Liver (tissue), 3 donors: ENCODE measurements around the gene METTL21C.

Experiments
- GABPA ChIP-seq, 2 donors: IDR thresholded peaks in 1 of 2; conservative IDR thresholded peaks in 1 of 2; 2 replicates each; pipeline ENCODE4 v1.6.1; 2016; ENCODE audit warnings: antibody characterized with exemption in 2 of 2, mild to moderate bottlenecking in 1 of 2, moderate library complexity in 1 of 2
- JUND ChIP-seq, 2 donors: IDR thresholded peaks; 2 replicates each; pipeline ENCODE4 v1.6.1; 2016; ENCODE audit warnings: antibody characterized with exemption in 2 of 2
- MAX ChIP-seq: IDR thresholded peaks from 2 replicates; pipeline ENCODE4 v1.6.1; 2016; ENCODE audit warnings: antibody characterized with exemption
- RAD21 ChIP-seq, 2 donors: IDR thresholded peaks; 2 replicates each; pipeline ENCODE4 v1.6.1; 2016; ENCODE audit warnings: antibody characterized with exemption in 2 of 2, mild to moderate bottlenecking in 2 of 2
- TAF1 ChIP-seq: conservative IDR thresholded peaks from 2 replicates; pipeline ENCODE4 v1.6.1; 2016; ENCODE audit warnings: antibody characterized with exemption, mild to moderate bottlenecking
- YY1 ChIP-seq: IDR thresholded peaks from 2 replicates; pipeline ENCODE4 v1.6.1; 2016; ENCODE audit warnings: antibody characterized with exemption, mild to moderate bottlenecking
- TF ChIP-seq, protein P1 (sequence below): fragments of 150-350 bp; IDR thresholded peaks from 2 replicates; pipeline ENCODE4 v1.5.1; 2017; ENCODE audit warnings: improper control_type of control experiment, low read depth, low read length; ENCODE audit not compliant: missing input control
- TF ChIP-seq, protein P2 (sequence below): IDR thresholded peaks from 2 replicates; pipeline ENCODE4 v1.6.1; 2016; ENCODE audit warnings: antibody characterized with exemption, mild to moderate bottlenecking
- donor health status: healthy.
- donor health status: healthy.

DNA sequence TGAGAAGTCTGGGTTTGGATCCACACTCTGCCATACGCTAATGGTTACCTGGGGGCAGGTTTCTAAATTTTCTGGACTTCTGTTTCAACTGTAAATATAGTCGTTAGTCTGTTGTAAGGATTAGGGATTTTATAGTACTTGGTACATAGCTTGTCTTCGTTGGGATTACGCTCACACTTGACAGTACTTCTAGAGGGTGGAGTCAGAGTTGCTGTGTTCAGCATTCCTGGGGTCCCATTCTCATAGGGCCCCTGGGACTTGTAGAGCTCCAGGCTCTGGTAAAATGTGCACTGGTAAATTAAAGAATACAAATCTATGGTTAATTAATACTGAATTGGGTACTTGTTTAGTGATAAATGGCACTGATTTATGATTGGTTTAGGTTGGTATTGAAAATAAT is 52.8 kb downstream of the METTL21C start:
- no peak for TF ChIP-seq RAD21 (IDR thresholded peaks at IDR 0.05)
- TF ChIP-seq YY1, result no peak
- no peak for TF ChIP-seq JUND (IDR thresholded peaks at IDR 0.05)
- no peak for TF ChIP-seq MAX
- no peak for TF ChIP-seq GABPA (IDR thresholded peaks at IDR 0.05 in 1 of 2, conservative IDR thresholded peaks at IDR 0.05 in 1 of 2)
- TF ChIP-seq, protein P1, sequence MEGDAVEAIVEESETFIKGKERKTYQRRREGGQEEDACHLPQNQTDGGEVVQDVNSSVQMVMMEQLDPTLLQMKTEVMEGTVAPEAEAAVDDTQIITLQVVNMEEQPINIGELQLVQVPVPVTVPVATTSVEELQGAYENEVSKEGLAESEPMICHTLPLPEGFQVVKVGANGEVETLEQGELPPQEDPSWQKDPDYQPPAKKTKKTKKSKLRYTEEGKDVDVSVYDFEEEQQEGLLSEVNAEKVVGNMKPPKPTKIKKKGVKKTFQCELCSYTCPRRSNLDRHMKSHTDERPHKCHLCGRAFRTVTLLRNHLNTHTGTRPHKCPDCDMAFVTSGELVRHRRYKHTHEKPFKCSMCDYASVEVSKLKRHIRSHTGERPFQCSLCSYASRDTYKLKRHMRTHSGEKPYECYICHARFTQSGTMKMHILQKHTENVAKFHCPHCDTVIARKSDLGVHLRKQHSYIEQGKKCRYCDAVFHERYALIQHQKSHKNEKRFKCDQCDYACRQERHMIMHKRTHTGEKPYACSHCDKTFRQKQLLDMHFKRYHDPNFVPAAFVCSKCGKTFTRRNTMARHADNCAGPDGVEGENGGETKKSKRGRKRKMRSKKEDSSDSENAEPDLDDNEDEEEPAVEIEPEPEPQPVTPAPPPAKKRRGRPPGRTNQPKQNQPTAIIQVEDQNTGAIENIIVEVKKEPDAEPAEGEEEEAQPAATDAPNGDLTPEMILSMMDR, result no peak
- TF ChIP-seq, protein P2, sequence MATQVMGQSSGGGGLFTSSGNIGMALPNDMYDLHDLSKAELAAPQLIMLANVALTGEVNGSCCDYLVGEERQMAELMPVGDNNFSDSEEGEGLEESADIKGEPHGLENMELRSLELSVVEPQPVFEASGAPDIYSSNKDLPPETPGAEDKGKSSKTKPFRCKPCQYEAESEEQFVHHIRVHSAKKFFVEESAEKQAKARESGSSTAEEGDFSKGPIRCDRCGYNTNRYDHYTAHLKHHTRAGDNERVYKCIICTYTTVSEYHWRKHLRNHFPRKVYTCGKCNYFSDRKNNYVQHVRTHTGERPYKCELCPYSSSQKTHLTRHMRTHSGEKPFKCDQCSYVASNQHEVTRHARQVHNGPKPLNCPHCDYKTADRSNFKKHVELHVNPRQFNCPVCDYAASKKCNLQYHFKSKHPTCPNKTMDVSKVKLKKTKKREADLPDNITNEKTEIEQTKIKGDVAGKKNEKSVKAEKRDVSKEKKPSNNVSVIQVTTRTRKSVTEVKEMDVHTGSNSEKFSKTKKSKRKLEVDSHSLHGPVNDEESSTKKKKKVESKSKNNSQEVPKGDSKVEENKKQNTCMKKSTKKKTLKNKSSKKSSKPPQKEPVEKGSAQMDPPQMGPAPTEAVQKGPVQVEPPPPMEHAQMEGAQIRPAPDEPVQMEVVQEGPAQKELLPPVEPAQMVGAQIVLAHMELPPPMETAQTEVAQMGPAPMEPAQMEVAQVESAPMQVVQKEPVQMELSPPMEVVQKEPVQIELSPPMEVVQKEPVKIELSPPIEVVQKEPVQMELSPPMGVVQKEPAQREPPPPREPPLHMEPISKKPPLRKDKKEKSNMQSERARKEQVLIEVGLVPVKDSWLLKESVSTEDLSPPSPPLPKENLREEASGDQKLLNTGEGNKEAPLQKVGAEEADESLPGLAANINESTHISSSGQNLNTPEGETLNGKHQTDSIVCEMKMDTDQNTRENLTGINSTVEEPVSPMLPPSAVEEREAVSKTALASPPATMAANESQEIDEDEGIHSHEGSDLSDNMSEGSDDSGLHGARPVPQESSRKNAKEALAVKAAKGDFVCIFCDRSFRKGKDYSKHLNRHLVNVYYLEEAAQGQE, result no peak
- no peak for TF ChIP-seq TAF1
